ENCODE measurements around the gene PTGER1. TPM values are rescaled to one million over a fixed set of nuclear protein-coding genes. Genes with fewer than 3 reads are reported as not detected.

PTGER1 gene
- total RNA-seq, 2 donors from 2014 or later: 0.81 to 1.0 TPM

DNA sequence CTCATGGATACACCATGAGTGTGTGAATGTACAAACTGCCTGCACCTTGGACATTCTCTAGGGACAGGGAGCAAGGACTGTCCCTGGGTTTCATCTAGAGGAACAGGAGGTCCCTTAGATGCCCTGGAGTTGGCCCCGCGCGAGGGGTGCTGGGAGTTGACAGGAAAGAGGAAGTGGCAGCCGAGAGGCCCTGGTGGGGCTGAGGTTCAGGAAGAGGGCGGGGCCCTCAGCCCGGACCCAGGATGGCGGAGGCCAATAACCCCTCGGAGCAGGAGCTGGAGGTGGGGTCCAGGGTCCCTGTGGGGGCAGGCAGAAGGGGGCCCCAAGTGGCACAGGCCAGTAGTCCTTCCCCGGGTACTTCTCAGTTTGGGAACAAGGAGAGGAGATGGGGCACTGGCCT, 35.1 kb downstream of the PTGER1 start:
- Histone ChIP-seq H3K36me3 (ENCODE audit: control insufficient read depth, insufficient read depth, low read length) (peaks cover 35% of the 10 kb centered on the region), H3K27me3 (ENCODE audit: control insufficient read depth, insufficient read depth, low read length, poor library complexity, severe bottlenecking) (no peaks in the 10 kb centered on the region), H3K4me3 (ENCODE audit: low read length) (no peak overlapping the region), H3K9me3 (ENCODE audit: control insufficient read depth, low read length) (no peaks in the 10 kb centered on the region), H3K9ac (ENCODE audit: extremely low read depth, low read length, poor library complexity, severe bottlenecking) (no peak overlapping the region), H3K27ac (ENCODE audit: low read depth, low read length) (no peak overlapping the region), H3K4me1 (ENCODE audit: control insufficient read depth, insufficient read depth, low read length) (no peaks in the 10 kb centered on the region)
- H3K4me3 Mint-ChIP-seq: no peak overlapping the region
- DNase-seq: no peak
- no peaks in the 10 kb centered on the region for H3K4me1 Mint-ChIP-seq
- H3K27ac Mint-ChIP-seq: no peak overlapping the region
- H3K9me3 Mint-ChIP-seq: no peaks in the 10 kb centered on the region
- TF ChIP-seq CTCF (conservative IDR thresholded peaks at IDR 0.05): no peak
- H3K27me3 Mint-ChIP-seq (ENCODE audit: insufficient read depth): no peaks in the 10 kb centered on the region
- H3K36me3 Mint-ChIP-seq (ENCODE audit: low read depth): peaks cover 28% of the 10 kb centered on the region
- WGBS, 2 experiments (ENCODE audit: insufficient coverage in 1 of 2, insufficient read length in 1 of 2): 79 to 88% methylated on average over 4 to 9 of the region's 9 CpGs

DNA sequence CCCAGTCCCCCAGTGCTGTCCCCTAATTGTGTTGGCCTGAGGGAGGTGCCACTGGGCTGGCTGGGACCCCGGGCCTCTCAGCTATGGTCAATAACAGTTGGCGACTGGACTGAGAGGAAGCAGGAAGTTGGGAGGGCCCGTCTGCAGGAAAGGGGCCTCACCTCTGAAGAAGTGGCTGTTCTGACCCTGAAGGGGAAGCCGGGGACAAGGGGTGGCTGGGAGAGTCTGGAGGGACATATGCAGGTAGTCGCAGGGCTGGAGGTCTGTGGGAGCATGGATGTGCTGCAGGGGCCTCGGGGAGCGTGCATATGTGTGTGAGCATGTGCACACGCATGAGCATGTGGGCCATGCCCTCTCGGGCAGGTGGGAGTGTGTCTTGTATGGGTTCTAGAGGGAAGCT, 36.1 kb downstream of the PTGER1 start:
- Mint-ChIP-seq H3K27me3 (ENCODE audit: insufficient read depth) (no peaks in the 10 kb centered on the region), H3K4me3 (no peak overlapping the region), H3K4me1 (peaks cover 6% of the 10 kb centered on the region), H3K27ac (no peak overlapping the region), H3K36me3 (ENCODE audit: low read depth) (peaks cover 20% of the 10 kb centered on the region), H3K9me3 (no peaks in the 10 kb centered on the region)
- no peak for TF ChIP-seq CTCF (conservative IDR thresholded peaks at IDR 0.05)
- Histone ChIP-seq H3K4me3 (ENCODE audit: low read length) (no peak overlapping the region), H3K9ac (ENCODE audit: extremely low read depth, low read length, poor library complexity, severe bottlenecking) (no peak overlapping the region), H3K36me3 (ENCODE audit: control insufficient read depth, insufficient read depth, low read length) (peaks cover 26% of the 10 kb centered on the region), H3K4me1 (ENCODE audit: control insufficient read depth, insufficient read depth, low read length) (no peaks in the 10 kb centered on the region), H3K9me3 (ENCODE audit: control insufficient read depth, low read length) (no peaks in the 10 kb centered on the region), H3K27ac (ENCODE audit: low read depth, low read length) (no peak overlapping the region), H3K27me3 (ENCODE audit: control insufficient read depth, insufficient read depth, low read length, poor library complexity, severe bottlenecking) (no peaks in the 10 kb centered on the region)
- 92 to 97% methylated on average over 8 to 9 of the region's 9 CpGs for WGBS, 2 experiments (ENCODE audit: insufficient coverage in 1 of 2, insufficient read length in 1 of 2)
- no peak for DNase-seq

GRCh38 chr19:14437578-14438140, 37.5 kb downstream of the PTGER1 start:
- Histone ChIP-seq H3K36me3 (ENCODE audit: control insufficient read depth, insufficient read depth, low read length) (peaks cover 14% of the 10 kb centered on the region), H3K27me3 (ENCODE audit: control insufficient read depth, insufficient read depth, low read length, poor library complexity, severe bottlenecking) (no peaks in the 10 kb centered on the region), H3K4me3 (ENCODE audit: low read length) (no peak overlapping the region), H3K27ac (ENCODE audit: low read depth, low read length) (no peak overlapping the region), H3K9ac (ENCODE audit: extremely low read depth, low read length, poor library complexity, severe bottlenecking) (no peak overlapping the region), H3K9me3 (ENCODE audit: control insufficient read depth, low read length) (no peaks in the 10 kb centered on the region), H3K4me1 (ENCODE audit: control insufficient read depth, insufficient read depth, low read length) (no peaks in the 10 kb centered on the region)
- H3K27ac Mint-ChIP-seq: no peak overlapping the region
- WGBS, 2 experiments (ENCODE audit: insufficient coverage in 1 of 2, insufficient read length in 1 of 2): 92 to 94% methylated on average over 6 to 7 of the region's 7 CpGs
- no peaks in the 10 kb centered on the region for H3K27me3 Mint-ChIP-seq (ENCODE audit: insufficient read depth)
- H3K9me3 Mint-ChIP-seq: no peaks in the 10 kb centered on the region
- peaks cover 6% of the 10 kb centered on the region for H3K4me1 Mint-ChIP-seq
- H3K36me3 Mint-ChIP-seq (ENCODE audit: low read depth): peaks cover 8% of the 10 kb centered on the region
- no peak overlapping the region for H3K4me3 Mint-ChIP-seq
- no peak for DNase-seq
- no peak for TF ChIP-seq CTCF (conservative IDR thresholded peaks at IDR 0.05)
